HCT116 (cell line): ENCODE data around the gene WWTR1.

Experiments
- CBX3 ChIP-seq: IDR thresholded peaks from 2 replicates; pipeline ENCODE4 v1.6.1; 2012; ENCODE audit warnings: low read depth
- TF ChIP-seq, protein P1 (sequence below), 3 experiments: fragments of 200-600 bp in 1 of 3; sonication (generic) in 1 of 3; IDR thresholded peaks in 2 of 3; conservative IDR thresholded peaks in 1 of 3; 2 replicates each; pipeline ENCODE4 v1.5.1; 2012 to 2017; ENCODE audit warnings: low read depth in 2 of 3, low read length in 2 of 3, antibody characterized with exemption in 1 of 3, borderline replicate concordance in 1 of 3, control low read depth in 1 of 3, mild to moderate bottlenecking in 1 of 3, mixed read lengths in 1 of 3, mixed run types in 1 of 3, moderate library complexity in 1 of 3; ENCODE audit not compliant: insufficient read depth in 1 of 3
- TF ChIP-seq, protein P2 (sequence below): IDR thresholded peaks from 2 replicates; pipeline ENCODE4 v1.6.1; 2012; ENCODE audit warnings: low read depth

DNA sequence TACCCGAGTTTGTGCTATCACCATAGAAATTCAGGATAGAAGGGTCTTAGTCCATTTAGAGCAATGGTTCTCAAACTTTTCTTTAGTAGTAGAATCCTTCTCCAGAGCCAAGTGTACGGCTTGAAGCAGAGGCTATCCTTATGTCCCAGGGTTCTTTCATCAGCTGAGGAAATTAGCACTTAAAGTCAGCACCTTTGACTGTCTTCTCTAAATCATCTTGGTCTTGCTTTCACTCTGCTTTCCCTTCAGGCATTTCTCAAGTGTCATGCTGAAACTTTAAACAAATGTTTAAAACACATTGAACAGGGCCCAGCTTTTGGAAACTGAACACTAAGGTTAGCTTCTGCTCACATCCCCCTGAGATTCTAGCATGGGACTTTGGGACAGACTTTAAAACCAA, 105.1 kb downstream of the WWTR1 start:
- TF ChIP-seq, protein P1, sequence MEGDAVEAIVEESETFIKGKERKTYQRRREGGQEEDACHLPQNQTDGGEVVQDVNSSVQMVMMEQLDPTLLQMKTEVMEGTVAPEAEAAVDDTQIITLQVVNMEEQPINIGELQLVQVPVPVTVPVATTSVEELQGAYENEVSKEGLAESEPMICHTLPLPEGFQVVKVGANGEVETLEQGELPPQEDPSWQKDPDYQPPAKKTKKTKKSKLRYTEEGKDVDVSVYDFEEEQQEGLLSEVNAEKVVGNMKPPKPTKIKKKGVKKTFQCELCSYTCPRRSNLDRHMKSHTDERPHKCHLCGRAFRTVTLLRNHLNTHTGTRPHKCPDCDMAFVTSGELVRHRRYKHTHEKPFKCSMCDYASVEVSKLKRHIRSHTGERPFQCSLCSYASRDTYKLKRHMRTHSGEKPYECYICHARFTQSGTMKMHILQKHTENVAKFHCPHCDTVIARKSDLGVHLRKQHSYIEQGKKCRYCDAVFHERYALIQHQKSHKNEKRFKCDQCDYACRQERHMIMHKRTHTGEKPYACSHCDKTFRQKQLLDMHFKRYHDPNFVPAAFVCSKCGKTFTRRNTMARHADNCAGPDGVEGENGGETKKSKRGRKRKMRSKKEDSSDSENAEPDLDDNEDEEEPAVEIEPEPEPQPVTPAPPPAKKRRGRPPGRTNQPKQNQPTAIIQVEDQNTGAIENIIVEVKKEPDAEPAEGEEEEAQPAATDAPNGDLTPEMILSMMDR (IDR thresholded peaks at IDR 0.05 in 2 of 3, conservative IDR thresholded peaks at IDR 0.05 in 1 of 3; ENCODE audit: borderline replicate concordance in 1 of 3, insufficient read depth in 1 of 3, low read depth in 2 of 3, low read length in 2 of 3), result no peak
- no peak for TF ChIP-seq CBX3
- TF ChIP-seq, protein P2, sequence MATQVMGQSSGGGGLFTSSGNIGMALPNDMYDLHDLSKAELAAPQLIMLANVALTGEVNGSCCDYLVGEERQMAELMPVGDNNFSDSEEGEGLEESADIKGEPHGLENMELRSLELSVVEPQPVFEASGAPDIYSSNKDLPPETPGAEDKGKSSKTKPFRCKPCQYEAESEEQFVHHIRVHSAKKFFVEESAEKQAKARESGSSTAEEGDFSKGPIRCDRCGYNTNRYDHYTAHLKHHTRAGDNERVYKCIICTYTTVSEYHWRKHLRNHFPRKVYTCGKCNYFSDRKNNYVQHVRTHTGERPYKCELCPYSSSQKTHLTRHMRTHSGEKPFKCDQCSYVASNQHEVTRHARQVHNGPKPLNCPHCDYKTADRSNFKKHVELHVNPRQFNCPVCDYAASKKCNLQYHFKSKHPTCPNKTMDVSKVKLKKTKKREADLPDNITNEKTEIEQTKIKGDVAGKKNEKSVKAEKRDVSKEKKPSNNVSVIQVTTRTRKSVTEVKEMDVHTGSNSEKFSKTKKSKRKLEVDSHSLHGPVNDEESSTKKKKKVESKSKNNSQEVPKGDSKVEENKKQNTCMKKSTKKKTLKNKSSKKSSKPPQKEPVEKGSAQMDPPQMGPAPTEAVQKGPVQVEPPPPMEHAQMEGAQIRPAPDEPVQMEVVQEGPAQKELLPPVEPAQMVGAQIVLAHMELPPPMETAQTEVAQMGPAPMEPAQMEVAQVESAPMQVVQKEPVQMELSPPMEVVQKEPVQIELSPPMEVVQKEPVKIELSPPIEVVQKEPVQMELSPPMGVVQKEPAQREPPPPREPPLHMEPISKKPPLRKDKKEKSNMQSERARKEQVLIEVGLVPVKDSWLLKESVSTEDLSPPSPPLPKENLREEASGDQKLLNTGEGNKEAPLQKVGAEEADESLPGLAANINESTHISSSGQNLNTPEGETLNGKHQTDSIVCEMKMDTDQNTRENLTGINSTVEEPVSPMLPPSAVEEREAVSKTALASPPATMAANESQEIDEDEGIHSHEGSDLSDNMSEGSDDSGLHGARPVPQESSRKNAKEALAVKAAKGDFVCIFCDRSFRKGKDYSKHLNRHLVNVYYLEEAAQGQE, result no peak
